Left hindlimb (tissue), 1 donor: Measurements from ENCODE around the gene PCED1B.
"Not testable (repeated sequence)": the region's sequence is repeated elsewhere in the genome, so short reads cannot be mapped to it uniquely, and the experiment has no call there.

Source experiments
- DNase-seq: peaks from one replicate; pipeline ENCODE4 v3.0.0-alpha.2; 2018

Gene PCED1B

DNA sequence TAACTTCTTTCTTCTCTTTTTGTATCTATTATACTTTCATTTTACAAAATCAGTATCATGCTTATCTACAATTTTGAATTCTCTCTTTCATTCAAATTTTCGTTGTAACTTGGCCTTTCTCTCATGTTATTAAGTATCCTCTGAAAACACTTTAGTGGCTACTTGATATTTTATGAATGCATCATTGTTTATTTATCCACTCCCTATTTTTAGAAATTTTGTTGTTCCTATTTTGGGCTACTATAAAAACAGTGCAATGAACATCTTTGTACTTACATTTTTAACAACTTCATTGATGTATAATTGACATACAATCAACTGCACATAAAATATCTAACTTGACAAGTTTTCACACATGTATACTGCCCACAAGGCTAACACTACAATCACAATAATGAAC is 44.3 kb downstream of the PCED1B start:
- no peak for DNase-seq

- DNase-seq: no peak
These were observed 45.0 kb downstream of the PCED1B start for GRCh38 chr12:47124451-47124850.

- no peak for DNase-seq
These were observed 46.8 kb downstream of the PCED1B start for GRCh38 chr12:47126246-47126645.

GRCh38 chr12:47131011-47131410 is 51.6 kb downstream of the PCED1B start:
- DNase-seq: no peak

DNA sequence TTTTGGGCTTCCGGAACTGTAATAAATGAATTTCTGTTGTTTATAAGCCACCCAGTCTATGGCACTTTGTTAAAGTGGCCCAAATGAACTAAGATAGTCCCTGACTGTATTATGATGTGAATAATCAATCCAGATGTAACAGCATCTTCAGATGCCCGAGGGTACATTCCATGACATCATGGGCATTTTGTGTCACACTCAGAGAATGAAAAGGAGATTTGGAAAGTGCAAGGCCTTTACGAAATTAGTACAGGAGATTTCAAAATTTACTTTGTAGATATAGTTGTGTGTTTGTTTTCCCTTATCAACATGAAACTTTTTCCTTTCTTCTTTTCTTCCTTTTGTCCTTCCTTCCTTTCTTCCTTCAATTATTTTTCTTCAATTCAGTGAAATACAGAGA is 54.6 kb downstream of the PCED1B start:
- no peak for DNase-seq

GRCh38 chr12:47135578-47135977 is 56.2 kb downstream of the PCED1B start:
- no peak for DNase-seq

DNA sequence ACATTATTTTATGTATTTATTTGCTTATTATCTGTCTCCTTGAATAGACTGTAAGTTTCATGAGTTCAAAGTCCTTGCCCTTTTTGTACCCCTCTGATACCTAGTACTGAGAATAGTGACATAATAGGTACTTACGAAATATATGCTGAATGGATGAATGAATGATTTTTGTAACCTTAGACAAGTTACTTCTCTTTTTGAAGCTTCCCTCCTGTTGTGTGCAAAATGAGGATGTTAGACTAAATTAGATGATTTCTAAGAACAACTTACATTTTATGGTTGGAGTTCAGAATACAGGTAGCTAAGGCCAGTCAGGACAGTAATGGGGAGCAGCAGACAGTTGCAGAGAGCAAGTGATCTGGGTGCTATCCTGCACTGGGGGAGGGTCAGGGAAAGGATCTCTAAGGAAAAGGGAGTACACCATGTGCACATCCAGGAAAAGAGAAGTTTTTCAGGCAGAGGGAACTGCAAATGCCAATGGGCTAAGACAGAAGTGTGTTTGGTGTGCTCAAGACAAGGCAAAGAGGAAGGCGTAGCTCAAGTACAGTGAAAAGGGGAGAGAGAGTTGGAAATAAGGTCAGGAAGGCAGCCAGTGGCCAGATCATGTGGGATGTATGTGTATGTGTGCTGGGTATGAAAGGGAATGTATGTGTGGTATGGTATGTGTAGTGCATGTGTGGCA is 59.7 kb downstream of the PCED1B start:
- DNase-seq: no peak

DNA sequence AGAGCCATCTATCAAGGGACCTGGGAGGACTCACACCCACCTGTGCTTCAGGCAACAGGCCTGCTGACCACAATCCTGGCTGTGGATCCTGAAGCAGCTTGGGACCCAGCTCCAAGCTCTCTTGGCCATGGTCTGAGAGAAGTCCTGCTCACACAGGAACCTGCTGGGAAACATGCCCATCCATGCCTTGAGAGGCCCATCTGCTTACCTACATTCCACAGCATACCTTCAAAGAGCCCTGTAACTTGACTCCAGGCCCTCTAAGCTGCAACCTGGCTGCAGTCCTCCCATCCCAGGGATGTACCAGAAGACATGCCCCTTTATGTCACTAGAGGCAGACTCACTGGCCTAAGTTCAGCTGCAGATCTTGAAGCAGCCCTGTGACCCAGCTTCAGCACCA is 62.0 kb downstream of the PCED1B start:
- DNase-seq: no peak

DNA sequence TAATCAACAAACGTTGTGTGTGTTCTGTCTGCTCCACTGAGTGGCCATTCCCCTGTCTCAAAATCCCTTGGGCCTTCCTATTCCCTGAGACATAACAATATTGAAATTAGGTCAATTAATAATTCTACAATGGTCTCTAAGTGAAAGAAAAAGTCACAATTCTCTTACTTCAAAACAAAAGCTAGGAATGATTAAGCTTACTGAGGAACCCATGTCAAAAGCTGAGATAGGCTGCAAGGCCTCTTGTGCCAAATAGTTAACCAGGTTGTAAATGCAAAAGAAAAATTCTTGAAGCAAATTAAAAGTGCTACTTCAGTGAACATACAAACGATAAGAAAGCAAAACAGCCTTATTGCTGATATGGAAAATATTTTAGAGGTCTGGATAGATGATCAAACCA is 65.3 kb downstream of the PCED1B start:
- no peak for DNase-seq

DNA sequence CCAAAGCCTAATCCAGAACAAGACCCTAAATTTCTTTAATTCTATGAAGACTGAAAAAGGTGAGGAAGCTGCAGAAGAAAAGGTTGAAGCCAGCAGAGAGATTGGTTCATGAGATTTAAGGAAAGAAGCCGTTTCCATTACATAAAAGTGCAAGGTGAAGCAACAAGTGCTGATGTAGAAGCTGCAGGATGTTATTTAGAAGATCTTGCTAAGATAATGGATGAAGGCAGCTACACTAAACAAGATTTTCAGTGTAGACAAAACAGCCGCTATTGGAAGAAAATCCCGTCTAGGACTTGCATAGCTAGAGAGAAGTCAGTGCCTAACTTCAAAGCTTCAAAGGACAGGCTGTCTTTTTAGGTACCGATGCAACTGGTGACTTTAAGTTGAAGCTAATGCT is 65.8 kb downstream of the PCED1B start:
- DNase-seq: no peak

DNA sequence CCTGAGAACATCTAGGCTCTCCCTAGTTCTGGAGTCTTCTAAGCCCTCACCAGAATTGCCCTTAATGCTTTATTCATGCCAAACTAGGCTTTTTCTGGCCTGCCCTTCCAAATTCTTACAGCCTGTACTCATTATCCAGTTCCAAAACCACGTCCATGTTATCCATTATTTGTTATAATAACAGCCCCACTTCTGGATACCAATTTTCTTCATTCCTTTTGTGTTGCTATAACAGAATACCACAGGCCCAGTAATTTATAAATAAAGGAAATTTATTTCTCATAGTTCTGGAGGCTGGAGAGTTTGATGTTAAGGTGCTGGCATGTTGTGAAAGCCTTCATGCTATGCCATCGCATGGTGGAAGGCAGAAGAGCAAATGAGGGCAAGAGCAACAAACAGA is 68.3 kb downstream of the PCED1B start:
- DNase-seq: no peak

DNA sequence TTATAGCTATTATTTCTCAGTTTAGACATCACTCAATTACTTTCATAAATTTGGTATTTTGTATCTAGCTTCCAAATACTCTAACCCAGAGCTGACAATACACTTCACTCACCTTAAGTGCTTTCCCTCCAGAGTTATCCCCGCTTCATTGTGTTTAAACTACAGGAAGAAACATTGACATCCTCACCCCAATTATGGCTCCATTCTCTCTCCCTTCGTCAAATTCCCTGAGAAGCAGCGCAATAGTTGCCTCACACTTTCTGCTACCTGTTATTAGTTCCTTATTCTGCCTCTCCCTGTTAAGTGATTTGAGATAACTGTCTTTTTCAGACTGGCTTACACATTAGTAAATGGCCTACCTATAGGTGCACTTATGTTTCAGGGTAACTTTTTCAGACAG is 69.7 kb downstream of the PCED1B start:
- DNase-seq: no peak

GRCh38 chr12:47152095-47152494 is 72.7 kb downstream of the PCED1B start:
- DNase-seq: no peak

DNA sequence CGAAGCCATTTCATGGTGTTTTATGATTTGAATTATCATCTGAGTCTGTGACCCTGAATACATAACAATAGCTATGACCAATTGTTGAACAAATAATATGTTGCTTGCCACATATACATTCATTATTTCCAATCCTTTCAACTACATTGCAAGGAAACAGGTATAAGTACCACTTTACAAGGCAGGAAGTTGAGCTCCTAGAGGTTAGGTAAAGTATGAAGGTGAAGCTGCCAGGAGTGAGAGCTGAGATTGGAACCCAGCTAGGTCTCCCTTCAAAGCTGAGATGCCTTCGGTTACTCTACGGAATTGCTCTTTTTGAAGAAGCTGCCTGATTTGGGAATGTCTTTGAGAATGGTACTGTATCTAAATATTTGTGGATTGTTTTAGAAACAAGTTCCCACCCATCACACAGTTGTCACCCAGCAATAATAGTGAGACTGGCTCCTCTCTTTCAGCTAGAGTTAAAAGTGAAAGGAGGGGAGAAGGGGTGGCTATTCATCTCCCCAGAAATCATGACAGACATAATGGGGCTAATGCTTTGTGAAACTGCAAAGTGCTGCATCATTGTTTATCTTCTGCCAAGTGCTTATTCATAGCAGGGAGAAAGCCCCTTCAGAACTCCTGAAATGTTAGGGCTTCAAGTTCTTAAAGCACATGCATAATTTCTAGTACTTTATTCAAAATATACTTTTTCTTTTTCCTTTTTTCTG is 76.2 kb downstream of the PCED1B start:
- no peak for DNase-seq

DNA sequence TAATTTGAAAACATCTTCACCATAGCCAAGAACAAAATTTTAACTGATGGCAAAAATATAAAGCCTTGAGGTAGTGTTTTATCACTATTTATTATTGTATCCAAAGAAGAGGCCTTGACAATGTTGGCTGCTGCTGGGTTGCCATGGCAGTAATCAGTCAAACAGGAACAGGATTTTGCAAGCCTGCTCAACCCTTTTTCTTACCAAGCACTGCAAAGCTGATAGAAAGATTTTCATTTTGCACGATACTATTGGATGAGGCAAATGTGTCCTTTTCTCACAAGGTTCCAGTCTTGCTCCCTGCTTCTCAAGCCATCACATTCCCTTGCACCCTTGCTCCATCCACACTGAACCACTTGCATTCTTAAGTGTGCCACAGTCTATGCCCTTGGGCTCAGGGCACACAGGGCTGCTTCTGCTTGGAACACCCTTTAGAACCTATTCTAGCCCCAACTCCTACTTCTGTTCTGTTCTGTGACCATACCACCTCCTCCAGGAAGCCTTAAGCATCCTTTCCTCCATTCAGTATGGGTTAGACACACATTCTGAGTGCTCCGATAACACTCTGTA is 76.8 kb downstream of the PCED1B start:
- DNase-seq: no peak

DNA sequence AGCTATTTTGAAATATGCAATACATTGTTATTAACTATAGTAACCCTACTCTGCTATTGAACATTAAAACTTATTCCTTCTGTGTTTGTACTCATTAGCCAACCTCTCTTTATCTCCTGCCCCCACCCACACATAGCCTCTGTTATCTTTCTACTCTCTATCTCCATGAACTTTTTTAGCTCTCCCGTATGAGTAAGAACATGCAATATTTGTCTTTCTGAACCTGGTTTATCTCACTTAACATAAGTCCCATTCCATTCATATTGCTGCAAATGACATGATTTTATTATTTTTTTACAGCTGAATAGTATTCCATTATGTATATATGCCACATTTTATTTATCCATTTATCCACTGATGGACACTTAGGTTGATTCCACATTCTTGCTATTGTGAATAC is 79.4 kb downstream of the PCED1B start:
- no peak for DNase-seq

GRCh38 chr12:47159348-47159747 is 79.9 kb downstream of the PCED1B start:
- DNase-seq: no peak

DNA sequence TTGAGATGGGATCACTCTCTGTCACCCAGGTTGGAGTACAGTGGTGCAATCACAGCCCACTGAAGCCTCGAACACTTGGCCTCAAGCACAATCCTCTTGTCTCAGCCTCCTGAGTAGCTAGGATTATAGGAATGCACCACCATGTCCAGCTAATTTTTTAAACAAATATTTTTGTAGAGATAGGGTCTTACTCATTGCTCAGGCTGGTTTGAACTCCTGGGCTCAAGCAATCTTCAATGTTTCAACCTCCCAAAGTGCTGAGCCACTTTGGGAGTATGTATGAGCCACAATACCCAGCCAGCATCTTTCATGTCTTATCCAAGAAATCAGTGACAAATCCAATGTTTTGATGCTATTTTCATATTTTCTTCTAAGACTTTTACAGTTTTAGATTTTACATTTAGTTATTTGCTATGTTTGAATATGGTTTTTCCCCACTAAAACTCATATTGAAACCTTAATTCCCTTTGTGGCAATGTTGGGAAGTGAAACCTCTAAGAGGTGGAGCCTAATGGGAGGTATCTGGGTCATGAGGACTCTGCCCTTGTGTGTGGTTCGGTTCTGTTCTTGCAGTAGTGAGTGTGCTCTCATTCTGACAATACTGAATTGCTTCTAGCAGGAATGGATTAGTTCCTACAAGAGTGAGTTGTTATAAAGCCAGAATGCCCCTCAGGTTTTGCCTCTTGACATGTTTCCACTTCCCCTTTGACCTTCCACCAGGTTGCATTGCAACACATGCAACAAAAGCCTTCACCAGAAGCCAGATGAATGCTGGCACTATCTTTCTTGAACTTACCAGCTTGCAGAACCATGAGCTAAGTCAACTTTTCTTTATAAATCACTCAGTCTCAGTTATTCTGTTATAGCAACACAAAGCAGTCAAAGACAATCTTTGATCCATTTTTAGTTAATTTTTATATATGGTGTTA is 81.2 kb downstream of the PCED1B start:
- no peak for DNase-seq

DNA sequence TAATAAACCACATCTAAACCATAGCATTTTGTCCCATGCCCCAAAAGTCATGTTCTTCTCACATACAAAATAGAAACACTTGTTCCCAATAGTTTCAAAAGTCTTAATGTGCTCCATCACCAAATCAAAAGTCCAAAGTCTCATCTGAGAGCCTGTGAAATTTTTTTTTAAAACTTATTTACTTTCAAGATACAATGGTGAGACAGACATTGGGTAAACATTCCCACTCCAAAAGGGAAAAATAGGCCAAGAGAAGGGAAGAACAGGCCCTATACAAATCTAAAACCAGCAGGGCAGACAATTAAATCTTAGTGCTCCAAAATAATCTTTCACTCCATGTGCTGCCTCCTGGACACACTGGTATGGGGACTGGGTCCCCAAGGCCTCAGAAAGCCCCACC is 84.7 kb downstream of the PCED1B start:
- DNase-seq: no peak

DNA sequence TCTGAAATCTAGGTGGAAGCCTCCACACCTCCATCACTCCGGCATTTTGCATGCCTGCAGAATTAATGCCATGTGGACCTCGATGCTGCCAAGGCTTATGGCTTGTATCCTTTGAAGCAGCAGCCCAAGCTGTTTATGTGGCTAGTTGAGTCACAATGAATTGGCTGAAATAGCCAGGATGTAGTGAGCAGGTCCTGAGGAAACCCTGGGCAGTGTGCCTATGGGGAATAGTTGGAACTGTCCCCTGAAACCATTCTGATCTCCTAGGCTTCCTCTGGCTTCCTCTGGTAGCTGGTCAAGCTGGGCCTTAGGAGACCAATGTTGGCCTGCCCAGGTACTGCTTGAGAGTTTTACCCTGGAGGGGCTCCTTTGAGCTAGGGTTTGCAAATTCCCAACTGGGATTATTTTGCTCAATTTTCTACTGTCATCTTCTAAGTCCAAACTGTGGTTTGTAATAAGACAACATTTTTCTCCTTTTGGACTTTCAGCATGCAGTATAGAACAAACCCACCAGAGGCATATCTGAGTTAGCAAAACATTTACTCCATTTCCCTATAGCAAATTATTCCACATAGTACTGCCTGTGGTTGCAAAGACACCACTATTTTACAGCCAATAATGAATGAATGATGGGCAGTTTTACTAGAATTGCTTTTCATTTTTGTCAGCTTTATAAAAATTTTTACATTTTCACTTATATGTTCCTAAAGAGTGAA is 85.5 kb downstream of the PCED1B start:
- no peak for DNase-seq

- DNase-seq: no peak
These were observed 86.5 kb downstream of the PCED1B start for GRCh38 chr12:47165934-47166333.

DNA sequence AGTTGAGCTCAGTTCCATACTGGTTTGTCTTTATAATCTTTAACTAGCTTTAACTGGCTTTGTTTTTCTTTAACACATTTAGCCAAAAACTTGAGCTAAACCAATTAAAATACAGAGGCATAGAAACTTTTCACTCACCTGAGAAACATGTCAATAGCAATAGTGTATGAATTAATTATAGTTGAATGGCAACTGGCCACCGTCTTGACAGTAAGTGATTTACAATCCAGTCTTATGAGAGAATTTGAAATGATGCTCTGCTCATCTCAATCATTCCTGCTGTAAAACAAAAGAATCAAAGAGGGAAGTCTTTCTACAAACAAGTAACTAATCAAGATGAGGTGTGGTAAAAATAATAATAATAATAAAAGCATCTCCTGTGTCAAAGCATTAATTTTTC is 86.9 kb downstream of the PCED1B start:
- no peak for DNase-seq

DNA sequence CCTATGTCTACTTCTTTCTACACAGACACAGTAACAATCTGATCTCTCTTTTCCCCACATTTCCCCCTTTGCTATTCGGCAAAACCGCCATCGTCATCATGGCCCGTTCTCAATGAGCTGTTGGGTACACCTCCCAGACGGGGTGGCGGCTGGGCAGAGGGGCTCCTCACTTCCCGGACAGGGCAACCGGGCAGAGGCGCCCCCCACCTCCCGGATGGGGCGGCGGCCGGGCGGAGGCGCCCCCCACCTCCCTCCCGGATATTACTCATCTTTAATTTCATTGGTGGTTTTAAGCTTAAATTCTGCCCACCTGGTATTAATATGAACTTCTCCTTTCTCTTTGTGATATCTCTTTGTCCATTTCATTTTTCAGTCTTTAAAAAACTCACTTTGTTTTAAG is 90.9 kb downstream of the PCED1B start:
- DNase-seq: not testable (repeated sequence)
